AG04449 (cell line): Measurements from ENCODE around the gene STX12.
"Not testable (repeated sequence)": the region's sequence is repeated elsewhere in the genome, so short reads cannot be mapped to it uniquely, and the experiment has no call there.

Experiments used
- CTCF ChIA-PET: fragments of 350-600 bp; formaldehyde crosslinking; extraction: SDS; loops from one replicate; lab custom pipeline; 2021; ENCODE audit warnings: antibody characterized with exemption; lab: Yijun Ruan, JAX
- POLR2A ChIA-PET: fragments of 400-600, 350-600 bp; formaldehyde crosslinking; extraction: SDS; loops from one replicate; lab custom pipeline; 2020; ENCODE audit warnings: antibody characterized with exemption, inconsistent platforms; lab: Yijun Ruan, JAX
- DNase-seq: peaks from one replicate; pipeline ENCODE4 v3.0.0-alpha.2; 2010; ENCODE audit warnings: low read depth, low spot score
- H3K4me3 ChIP-seq: 2 replicates; pipeline ENCODE4 v1.5.1; 2011; ENCODE audit warnings: low read depth, mild to moderate bottlenecking, control low read depth, low read length
- CTCF ChIP-seq: IDR thresholded peaks from one replicate; pipeline ENCODE4 v1.5.1; 2011; ENCODE audit warnings: mild to moderate bottlenecking, moderate library complexity, low read length, control low read depth, inconsistent platforms; ENCODE audit not compliant: insufficient read depth; ENCODE audit errors: missing control alignments

Gene STX12

GRCh38 chr1:27779122-27779521, 6.1 kb downstream of the STX12 start:
- TF ChIP-seq CTCF: no peak
- H3K4me3 ChIP-seq: no peak overlapping the region
- no peak for DNase-seq
- POLR2A ChIA-PET: no interaction called here
- CTCF ChIA-PET: interaction anchor here (1.4 kb wide), 1 partner anchor 10 kb away, joined by 5 read pairs; no protein-coding TSS in a partner anchor

GRCh38 chr1:27782950-27783349, 9.9 kb downstream of the STX12 start:
- ChIA-PET CTCF (interaction anchor here (1.4 to 1.6 kb wide), 3 partner anchors 8 to 114 kb away, joined by 3 to 6 read pairs (median 3); partner anchors contain the start of gene STX12), POLR2A (no interaction called here)
- H3K4me3 ChIP-seq: no peak overlapping the region
- DNase-seq: no peak
- TF ChIP-seq CTCF: no peak

DNA sequence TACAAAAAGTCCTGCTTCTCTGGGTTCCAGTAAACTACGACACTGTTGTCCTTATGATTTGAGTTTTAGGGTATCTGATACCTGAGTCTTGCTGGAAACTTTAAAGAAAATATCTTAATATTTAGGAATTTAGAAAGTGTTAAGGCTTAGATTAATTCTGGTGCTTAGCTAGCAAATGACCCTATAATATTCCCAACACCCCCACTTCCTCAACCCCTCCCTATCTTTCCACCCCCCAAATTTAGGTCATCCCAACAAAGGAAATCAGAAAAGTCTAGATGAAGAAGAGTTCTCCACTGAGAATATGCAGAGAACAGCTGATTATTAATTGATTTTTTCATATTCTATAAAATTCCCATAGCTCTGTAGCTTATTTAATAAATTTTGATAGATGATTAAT, 11.7 kb downstream of the STX12 start:
- ChIA-PET POLR2A (interaction anchor here (2.2 kb wide), 1 partner anchor 11 kb away, joined by 9 read pairs; the partner anchor contains the start of gene STX12), CTCF (interaction anchor here (0.9 to 1.3 kb wide), 2 partner anchors 9 to 11 kb away, joined by 3 to 5 read pairs; no protein-coding TSS in a partner anchor)
- no peak for DNase-seq
- H3K4me3 ChIP-seq: no peak overlapping the region
- TF ChIP-seq CTCF: no peak

DNA sequence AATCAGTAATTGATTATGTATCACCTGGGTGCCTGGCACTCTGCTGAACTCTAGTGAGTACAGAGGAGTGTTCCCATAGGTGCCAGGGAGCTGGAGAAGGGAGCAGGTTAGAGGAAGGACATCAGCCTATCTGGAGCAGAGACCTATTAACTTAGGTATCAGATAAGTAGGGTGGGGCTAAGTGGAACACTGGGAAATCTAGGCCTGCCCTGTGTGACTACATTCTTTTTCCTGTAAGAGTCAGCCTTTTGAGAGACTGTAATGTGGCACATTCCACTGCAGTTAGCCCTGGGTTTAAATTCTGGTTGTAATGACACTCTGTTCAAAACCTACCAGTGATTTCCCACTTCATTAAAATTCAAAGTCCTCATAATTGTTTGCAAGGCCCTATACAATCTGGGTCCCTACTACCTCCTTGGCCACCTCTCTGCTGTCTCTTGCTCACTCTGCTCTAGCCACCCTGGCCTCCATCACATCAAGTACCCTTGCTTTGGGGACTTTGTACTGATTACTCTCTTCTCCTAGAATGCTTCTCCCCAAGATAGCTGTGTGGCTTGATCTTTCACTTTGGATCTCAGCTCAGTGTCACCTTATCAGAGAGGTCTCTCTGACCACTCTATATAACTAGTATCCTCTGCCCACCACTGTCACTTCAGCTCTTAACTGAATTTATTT, 12.9 kb downstream of the STX12 start:
- H3K4me3 ChIP-seq: no peak overlapping the region
- POLR2A ChIA-PET: interaction anchor here (2.2 kb wide), 1 partner anchor 13 kb away, joined by 9 read pairs; the partner anchor contains the start of gene STX12
- no peak for TF ChIP-seq CTCF
- DNase-seq: no peak
- CTCF ChIA-PET: interaction anchor here (1.1 to 1.5 kb wide), 3 partner anchors 11 to 117 kb away, joined by 3 to 5 read pairs (median 4); no protein-coding TSS in a partner anchor

- no peak overlapping the region for H3K4me3 ChIP-seq
- no peak for DNase-seq
- TF ChIP-seq CTCF: no peak
- POLR2A ChIA-PET: no interaction called here
- CTCF ChIA-PET: interaction anchor here (1.6 kb wide), 1 partner anchor 119 kb away, joined by 4 read pairs; no protein-coding TSS in a partner anchor
Measured at GRCh38 chr1:27787895-27788294, 14.9 kb downstream of the STX12 start.

- ChIA-PET CTCF (interaction anchor here (1.0 to 1.5 kb wide), 4 partner anchors 14 to 63 kb away, joined by 3 to 4 read pairs (median 4); no protein-coding TSS in a partner anchor), POLR2A (interaction anchor here (0.7 kb wide), 1 partner anchor 17 kb away, joined by 3 read pairs; the partner anchor contains the start of gene STX12)
- no peak overlapping the region for H3K4me3 ChIP-seq
- TF ChIP-seq CTCF: no peak
- DNase-seq: no peak
Measured at GRCh38 chr1:27789540-27790041, 16.6 kb downstream of the STX12 start.

DNA sequence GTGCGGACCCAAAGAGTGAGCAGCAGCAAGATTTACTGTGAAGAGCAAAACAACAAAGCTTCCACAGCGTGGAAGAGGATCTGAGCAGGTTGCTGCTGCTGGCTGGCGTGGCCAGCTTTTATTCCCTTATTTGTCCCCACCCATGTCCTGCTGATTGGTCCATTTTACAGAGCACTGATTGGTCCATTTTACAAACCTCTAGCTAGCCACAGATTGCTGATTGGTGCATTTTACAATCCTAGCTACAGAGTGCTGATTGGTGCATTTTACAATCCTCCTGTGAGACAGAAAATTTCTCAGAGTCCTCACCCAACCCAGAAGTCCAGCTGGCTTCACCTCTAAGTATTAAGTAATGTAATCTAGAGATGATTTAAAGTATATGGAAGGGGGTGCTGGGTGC, 17.3 kb downstream of the STX12 start:
- DNase-seq, H3K4me3 ChIP-seq, POLR2A ChIA-PET: not testable (repeated sequence)
- CTCF ChIA-PET: interaction anchor here (1.0 to 1.5 kb wide), 5 partner anchors 14 to 121 kb away, joined by 3 to 4 read pairs (median 3); no protein-coding TSS in a partner anchor
